ENCODE measurements around the gene ENDOG.
"Not testable (repeated sequence)": the region's sequence is repeated elsewhere in the genome, so short reads cannot be mapped to it uniquely, and the experiment has no call there.

ENDOG gene

GRCh38 chr9:128828719-128829452 lies 10.6 kb downstream of the ENDOG start:
- DNase-seq (ENCODE audit: low read depth): no peak

GRCh38 chr9:128829477-128830251 lies 11.4 kb downstream of the ENDOG start, which contains the start of gene SPOUT1:
Gene SPOUT1, minus strand, starts transcription at chr9:128829794. Its CDS starts 14 bp downstream, at chr9:128829780.
- DNase-seq (ENCODE audit: low read depth): peak; percentile 90

GRCh38 chr9:128833696-128834095 lies 15.4 kb downstream of the ENDOG start:
- no peak for DNase-seq (ENCODE audit: low read depth)

- DNase-seq (ENCODE audit: low read depth): no peak
These were observed 17.2 kb downstream of the ENDOG start for GRCh38 chr9:128835246-128836210.

GRCh38 chr9:128836509-128837145 lies 18.3 kb downstream of the ENDOG start:
- no peak for DNase-seq (ENCODE audit: low read depth)

GRCh38 chr9:128838338-128838737 lies 20.0 kb downstream of the ENDOG start:
- no peak for DNase-seq (ENCODE audit: low read depth)

- no peak for DNase-seq (ENCODE audit: low read depth)
These were observed 22.2 kb downstream of the ENDOG start for GRCh38 chr9:128840524-128840923.

- DNase-seq (ENCODE audit: low read depth): no peak
These were observed 23.6 kb downstream of the ENDOG start for GRCh38 chr9:128841694-128842492.

- not testable (repeated sequence) for DNase-seq (ENCODE audit: low read depth)
These were observed 24.9 kb downstream of the ENDOG start for GRCh38 chr9:128843171-128843570.

- DNase-seq (ENCODE audit: low read depth): no peak
These were observed 27.1 kb downstream of the ENDOG start for GRCh38 chr9:128845186-128845931.

- DNase-seq (ENCODE audit: low read depth): no peak
These were observed 28.4 kb downstream of the ENDOG start for GRCh38 chr9:128846680-128847030.

GRCh38 chr9:128847803-128848202 lies 29.5 kb downstream of the ENDOG start:
- no peak for DNase-seq (ENCODE audit: low read depth)

GRCh38 chr9:128851024-128851423 lies 32.7 kb downstream of the ENDOG start:
- DNase-seq (ENCODE audit: low read depth): not testable (repeated sequence)

- peak; percentile 52 for DNase-seq (ENCODE audit: low read depth)
These were observed 33.7 kb downstream of the ENDOG start for GRCh38 chr9:128851779-128852600.

- not testable (repeated sequence) for DNase-seq (ENCODE audit: low read depth)
These were observed 34.3 kb downstream of the ENDOG start for GRCh38 chr9:128852646-128853045.

- not testable (repeated sequence) for DNase-seq (ENCODE audit: low read depth)
These were observed 36.2 kb downstream of the ENDOG start for GRCh38 chr9:128854454-128854853.

GRCh38 chr9:128858476-128858875 lies 40.2 kb downstream of the ENDOG start:
- DNase-seq (ENCODE audit: low read depth): not testable (repeated sequence)

GRCh38 chr9:128860937-128861336 lies 42.6 kb downstream of the ENDOG start:
- no peak for DNase-seq (ENCODE audit: low read depth)

GRCh38 chr9:128861501-128861900 lies 43.2 kb downstream of the ENDOG start:
- no peak for DNase-seq (ENCODE audit: low read depth)

Data from iris pigment epithelial cell (primary cell).